ENCODE measurements around the gene KLRF2.
"Not testable (repeated sequence)": the region's sequence is repeated elsewhere in the genome, so short reads cannot be mapped to it uniquely, and the experiment has no call there.

The KLRF2 gene, protein sequence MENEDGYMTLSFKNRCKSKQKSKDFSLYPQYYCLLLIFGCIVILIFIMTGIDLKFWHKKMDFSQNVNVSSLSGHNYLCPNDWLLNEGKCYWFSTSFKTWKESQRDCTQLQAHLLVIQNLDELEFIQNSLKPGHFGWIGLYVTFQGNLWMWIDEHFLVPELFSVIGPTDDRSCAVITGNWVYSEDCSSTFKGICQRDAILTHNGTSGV

DNA sequence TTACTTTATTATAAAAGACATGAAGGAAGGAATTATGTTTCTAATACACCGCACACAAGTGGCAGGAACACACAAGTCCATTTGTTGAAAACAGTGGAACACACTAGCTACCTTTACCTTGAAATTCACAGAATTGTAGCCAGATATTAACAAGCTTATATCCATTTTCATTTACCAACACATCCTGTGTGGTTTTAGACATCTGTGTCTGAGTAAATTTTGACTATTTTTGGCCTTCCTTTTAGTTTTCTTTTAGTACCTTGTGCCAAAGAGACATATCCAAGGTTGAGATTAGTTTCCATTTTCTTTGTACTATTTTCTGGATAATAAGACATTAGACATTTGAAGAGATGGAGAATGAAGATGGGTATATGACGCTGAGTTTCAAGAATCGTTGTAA lies at the start of gene KLRF2:
Gene KLRF2 (plus strand): TSS at position 244 of the 400 bp plus-strand sequence. CDS start 107 bp downstream, at position 351.
- DNase-seq (ENCODE audit: low read depth in 1 of 2, low spot score in 1 of 2): no peak

DNA sequence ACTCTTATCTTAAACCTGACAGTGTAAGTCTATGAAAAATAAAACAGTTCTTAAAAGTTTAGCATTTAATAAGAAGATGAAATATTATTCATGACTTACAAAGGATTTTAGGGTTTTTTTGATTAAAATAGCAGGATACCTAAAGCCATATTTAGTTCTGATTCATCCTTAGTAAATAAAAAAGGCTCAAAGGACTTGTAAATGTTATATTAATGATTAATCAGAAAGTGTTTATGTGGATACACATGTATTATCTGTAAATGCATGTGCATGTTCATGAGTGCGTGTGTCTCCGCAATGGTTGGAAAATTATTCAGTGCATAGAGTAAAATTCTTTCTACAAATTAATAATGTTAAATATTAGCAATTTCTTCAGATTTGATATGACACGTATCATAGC lies 49.6 kb upstream of the KLRF2 start:
- no peak for DNase-seq (ENCODE audit: low read depth in 1 of 2, low spot score in 1 of 2)

DNA sequence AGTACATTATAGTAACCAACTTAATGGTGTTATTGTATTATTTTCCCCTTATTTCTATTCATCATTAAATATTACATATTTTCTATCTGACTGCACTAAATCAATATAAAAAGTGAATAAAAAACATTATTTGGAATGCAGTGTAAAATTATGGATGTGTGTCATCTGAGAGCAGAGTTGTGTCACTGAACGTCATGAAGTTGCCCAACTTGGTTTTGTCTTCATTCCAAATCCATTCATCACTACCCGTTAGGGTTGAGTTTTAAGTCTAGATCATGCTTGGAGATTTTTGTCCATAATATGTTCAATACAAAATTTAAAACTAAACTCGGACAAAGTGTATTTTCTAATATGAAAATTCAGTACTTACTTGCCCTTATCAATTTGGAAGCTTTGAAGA lies 37.9 kb upstream of the KLRF2 start:
- DNase-seq (ENCODE audit: low read depth in 1 of 2, low spot score in 1 of 2): no peak

DNA sequence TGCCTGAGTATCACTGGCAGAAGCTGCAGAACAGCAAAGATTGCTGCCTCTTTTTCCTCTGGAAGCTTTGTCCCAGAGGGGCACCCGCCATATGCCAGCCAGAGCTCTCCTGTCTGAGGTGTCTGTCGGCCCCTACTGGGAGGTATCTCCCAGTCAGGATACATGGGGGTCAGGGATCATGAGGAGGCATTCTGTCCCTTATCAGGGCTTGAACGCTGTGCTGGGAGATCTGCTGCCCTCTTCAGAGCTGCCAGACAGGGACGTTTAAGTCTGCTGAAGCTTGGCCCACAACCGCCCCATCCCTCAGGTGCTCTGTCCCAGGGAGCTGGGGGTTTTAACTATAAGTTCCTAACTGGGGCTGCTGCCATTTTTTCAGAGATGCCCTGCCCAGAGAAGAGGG lies 32.4 kb upstream of the KLRF2 start:
- no peak for DNase-seq (ENCODE audit: low read depth in 1 of 2, low spot score in 1 of 2)

DNA sequence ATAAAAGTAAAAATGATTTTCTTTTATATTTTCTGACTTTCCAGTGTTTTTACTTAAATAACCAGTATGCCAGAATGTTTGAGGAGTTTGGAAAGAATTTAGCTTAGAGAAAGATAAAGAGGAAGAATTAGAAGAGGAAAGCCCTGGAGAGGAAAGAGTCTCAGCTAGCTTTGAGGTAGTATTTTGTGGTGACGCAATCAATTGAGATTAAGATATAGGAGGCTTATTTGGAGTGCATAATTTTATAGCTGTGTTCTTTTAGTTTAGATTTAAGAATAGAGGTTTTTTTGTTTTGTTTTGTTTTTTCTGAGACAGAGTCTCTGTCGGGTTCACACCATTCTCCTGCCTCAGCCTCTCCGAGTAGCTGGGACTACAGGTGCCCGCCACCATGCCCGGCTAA lies 30.2 kb upstream of the KLRF2 start:
- no peak for DNase-seq (ENCODE audit: low read depth in 1 of 2, low spot score in 1 of 2)

DNA sequence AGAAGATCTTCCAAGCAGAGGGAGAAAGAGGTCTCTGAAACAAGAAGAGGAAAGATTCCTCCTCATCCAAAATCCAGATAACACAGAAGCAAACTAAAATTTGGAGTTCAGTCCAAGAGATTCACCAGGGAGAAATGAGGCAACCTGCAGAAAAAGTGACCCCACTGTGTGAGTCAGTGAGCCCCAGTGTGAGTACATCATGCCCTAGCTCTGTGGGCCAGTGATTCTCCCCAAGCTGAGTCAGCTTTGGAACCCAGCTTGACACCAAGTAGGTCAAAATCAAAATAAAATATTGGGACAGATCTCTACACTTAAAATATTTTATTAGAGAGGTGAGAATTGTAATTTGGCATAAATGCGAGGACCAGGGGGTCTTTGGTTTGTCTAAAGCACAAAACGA lies 29.4 kb upstream of the KLRF2 start:
- DNase-seq (ENCODE audit: low read depth in 1 of 2, low spot score in 1 of 2): no peak

DNA sequence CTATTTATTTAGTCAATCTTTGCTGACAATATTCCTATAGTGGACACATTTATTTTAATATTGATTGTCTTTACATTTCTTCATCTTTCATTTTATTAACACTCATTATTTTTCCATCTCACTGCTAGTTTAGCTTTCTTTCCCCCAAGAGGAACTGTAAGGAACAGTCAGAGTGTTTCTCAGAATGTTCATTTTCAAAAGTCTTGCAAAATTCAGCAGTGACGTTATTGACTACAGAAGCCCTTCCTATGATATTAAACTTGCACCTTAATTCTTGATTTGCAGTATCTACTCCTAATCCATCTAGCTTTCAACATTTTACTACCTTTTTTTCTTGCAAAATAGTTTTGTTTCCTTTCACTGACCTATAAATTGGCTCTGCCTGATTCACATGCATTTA lies 25.1 kb upstream of the KLRF2 start:
- no peak for DNase-seq (ENCODE audit: low read depth in 1 of 2, low spot score in 1 of 2)

DNA sequence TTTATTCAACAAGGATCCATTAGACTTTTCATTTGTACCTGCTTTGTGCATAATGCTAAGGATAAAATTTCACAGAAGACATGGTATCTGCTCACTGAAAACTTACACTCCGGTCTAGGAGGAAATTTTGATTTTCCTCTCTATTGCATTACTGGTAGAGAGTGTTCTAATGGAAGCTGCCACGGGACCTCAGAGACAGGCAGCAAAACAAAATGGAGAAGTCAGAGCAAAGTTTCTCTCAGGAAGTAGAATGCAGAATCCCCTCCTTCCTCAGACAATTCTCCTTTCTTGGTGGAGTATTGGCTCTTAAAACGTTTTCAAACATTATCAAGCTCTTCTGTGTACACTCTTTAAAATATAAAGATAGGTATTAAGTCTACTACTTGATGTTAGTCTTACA lies 24.4 kb upstream of the KLRF2 start:
- DNase-seq (ENCODE audit: low read depth in 1 of 2, low spot score in 1 of 2): no peak

DNA sequence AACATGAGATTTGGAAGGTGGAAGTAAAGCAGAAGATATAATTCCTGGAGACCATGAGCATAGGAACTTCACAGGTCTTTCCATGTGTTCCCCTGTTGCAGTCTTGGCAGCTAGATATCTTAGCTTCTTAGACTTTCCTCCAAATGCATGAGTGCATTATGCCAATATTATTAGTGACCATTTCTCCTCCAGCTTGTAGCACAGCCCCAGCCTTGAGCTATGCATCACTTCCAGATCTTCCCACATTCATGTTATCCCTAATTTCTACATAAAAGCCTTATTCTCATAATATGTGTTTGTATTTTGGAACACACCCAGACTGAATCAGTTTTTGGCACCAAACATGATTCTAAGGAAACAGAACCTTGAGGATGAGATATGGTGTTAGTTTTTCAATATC lies 23.2 kb upstream of the KLRF2 start:
- no peak for DNase-seq (ENCODE audit: low read depth in 1 of 2, low spot score in 1 of 2)

DNA sequence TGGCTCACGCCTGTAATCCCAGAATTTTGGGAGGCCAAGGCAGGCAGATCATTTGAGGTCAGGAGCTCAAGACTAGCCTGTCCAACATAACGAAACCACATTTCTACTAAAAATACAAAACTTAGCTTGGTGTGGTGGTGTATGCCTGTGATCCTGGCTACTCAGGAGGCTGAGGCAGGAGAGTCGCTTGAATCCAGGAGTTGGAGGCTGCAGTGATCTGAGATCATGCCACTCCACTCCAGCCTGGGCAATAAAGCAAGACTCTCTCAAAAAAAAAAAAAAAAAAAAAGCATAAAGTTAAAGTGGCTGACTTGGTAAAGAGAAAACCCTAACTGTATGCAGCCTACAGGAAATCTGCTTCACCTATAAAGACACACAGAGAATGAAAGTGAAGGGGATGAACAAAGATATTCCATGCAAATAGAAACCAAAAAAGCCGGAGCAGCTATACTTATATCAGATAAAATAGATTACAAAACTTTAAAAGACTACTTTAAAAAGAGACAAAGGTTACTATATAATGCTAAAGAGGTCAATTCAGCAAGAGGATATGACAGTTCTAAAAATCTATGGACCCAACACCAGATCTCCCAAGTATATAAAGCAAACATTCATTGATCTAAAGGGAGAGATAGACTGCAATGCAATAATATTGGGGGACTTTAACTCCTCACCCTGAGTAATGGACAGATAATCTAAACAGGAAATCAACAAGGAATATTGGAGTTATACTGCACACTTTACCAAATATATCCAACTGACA lies 16.2 kb upstream of the KLRF2 start:
- no peak for DNase-seq (ENCODE audit: low read depth in 1 of 2, low spot score in 1 of 2)

DNA sequence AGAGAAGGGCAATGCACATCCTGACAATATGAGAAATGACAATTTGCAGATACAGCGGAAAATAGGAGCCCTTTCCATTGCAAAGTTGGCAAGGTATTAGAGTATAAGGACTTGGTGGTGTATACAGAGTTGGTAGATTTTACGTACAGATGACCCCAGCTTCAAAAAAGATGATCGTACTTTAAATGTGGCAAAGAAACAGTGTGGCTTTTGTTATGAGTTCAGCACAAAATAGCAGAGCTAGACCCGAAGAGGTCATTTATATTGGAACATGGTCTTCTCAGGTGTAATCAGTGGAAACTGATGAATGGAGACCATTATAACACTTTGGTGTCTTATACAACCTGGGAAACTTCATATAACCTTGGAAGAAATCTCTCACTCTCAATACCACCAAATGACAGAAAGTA lies 14.4 kb upstream of the KLRF2 start:
- DNase-seq (ENCODE audit: low read depth in 1 of 2, low spot score in 1 of 2): no peak

DNA sequence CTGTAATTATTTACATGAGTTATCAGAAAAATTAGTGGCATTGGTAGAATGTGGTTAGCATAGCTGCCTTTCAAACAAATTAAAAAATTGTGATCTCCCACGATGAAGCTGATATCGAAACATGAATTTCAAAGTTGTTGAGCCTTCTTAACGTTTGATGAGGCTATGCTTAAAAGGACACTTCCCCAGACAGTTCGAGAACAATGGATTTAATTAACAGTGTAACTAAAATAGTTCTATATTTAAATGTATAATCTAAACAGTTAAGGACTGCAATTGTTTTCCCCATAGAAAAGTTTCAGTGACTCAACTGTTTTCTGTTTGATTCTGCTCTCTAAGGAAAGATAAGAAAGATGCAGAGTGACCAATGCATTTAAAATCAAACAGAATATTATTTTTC lies 13.8 kb upstream of the KLRF2 start:
- DNase-seq (ENCODE audit: low read depth in 1 of 2, low spot score in 1 of 2): no peak

DNA sequence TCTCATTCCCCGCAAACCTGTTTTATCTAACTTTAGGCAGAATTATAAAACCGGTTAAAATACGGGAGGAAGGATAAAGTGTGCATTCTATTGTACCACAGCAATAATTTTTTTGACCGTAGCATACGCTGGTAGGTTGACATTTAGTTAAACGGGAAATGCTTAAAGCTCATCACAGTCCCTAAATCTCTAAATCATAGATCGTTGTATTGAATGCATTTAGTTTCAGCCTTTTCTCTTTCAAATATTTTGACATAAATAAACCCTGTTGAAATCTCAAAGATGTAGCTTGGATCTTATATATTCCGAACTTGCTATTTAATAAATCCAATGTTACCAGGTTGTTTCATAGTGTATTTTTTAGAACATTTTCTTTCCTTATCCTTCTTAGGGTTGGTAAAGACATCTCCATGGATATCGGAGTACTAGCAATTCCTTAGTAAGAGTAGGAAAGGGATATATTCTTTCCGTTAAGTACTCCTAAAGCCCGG lies 12.9 kb upstream of the KLRF2 start:
- no peak for DNase-seq (ENCODE audit: low read depth in 1 of 2, low spot score in 1 of 2)

DNA sequence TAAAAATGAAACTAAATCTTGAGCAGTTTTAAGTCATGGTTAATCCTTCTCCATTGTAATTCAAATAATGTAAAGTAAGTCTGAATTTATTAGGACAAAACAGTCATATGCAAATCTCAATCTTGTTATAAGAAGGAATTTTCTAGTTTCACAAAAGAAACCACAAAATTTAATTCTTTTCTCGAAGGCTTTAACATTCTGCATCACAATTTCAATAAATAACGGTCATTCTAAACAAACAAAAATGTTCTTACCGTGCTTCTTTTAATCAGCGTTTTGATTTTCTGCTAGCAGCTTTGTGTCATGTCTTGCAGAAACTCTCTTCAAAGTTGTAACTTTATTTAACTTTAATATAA lies 12.4 kb upstream of the KLRF2 start:
- no peak for DNase-seq (ENCODE audit: low read depth in 1 of 2, low spot score in 1 of 2)

DNA sequence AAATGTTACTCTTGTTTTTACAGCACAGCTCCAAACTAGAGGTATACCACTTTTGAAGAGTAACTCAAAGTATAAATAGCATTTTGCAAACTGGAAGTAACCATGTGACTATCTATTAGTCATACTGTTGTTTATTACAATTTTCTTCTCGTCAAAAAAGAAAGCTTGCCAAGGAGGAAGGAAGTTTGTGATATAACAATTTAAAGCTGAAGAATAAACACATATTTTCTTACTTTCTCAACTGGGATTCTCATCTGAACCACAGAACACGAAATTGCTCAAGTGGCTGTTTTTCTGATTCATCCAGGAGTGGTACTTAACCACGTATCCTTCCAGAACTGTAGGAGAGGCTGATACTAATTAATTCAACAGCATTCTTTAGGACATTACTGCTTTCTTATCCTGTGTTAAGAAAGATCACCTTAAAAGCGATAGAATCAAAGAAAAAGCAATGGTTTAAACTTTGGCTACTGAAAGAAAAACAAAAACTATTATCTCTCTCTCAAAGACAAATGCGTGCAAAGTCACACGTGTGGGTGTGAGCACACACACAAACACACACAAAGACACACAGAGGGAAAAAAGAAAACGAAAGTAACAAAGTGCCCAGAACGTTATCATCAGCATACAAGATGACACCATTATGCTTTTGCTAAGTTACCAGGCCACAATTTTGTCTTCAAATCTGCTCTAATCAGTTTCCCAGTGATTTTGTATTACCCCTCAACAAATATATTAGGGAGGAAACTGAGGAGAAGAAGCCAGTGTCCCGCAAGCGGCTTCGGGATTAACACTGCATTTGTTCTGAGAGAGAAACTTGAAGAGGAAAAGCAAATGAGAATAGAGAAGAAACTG lies 11.8 kb upstream of the KLRF2 start, which contains the start of gene CLEC2B:
Gene CLEC2B (minus strand): TSS at position 48 of the 855 bp plus-strand sequence.
- no peak for DNase-seq (ENCODE audit: low read depth in 1 of 2, low spot score in 1 of 2)

DNA sequence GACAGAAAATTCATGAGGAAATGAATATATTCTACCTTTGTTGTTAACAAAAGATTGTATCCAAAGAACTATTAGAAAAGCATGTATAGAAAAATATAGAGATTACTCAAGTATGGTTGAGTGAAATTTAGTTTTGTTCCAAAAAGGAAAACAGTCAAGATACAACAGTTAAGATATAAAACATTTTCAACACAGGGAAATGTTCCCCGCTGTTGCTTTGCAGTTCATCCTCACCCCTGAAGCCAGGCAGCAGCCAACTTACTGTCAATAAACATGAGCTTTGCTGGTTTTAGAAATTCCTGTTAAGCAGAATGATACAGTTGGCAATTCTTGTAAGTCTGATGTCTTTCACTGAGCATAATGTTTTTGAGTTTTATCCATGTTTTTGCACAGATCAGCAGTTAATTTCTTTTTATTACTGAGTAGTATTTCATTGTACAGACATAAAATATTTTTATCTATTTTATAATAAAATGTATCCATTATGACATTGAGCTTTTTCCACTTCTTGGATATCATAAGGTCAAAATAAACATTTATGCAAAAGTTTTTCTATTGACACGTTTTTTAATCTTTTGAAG lies 10.9 kb upstream of the KLRF2 start:
- no peak for DNase-seq (ENCODE audit: low read depth in 1 of 2, low spot score in 1 of 2)

DNA sequence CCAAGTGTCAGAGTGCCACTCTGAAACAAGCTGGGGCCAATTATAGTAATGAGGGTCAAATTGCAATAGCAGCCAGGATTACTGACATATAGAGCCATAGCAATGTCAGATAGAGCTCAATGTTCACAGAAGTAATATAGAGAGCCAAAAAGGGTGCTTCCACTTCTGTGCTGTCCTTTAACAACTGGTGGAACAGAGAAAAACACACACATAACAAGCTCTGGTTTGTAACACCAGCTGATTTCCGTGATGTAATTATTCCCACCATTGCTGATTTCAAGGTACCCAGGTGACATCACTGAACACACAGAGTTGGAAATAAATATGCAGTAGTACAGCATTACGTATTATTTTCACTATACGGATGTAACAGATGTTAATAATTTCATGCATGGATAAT lies 9.1 kb upstream of the KLRF2 start:
- no peak for DNase-seq (ENCODE audit: low read depth in 1 of 2, low spot score in 1 of 2)

DNA sequence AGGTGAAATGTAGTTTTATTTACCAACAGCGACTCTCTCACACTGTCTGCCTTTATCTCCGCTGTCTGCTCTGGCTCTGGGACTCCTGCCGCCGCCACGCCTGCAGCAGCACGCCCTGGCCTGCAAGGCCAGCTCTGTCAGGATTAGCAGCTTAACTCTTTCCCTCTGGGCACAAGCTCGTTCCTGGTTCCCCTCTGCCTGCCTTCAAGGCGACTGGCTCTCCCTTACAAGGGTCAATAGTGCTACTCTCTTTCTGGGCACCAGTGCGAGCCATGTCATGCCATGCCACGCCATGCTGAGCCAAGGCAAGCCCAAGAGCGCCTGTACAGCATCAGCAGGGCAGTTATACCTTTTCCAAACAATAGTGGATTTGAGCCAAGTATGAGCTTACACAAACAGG lies 8.5 kb upstream of the KLRF2 start:
- no peak for DNase-seq (ENCODE audit: low read depth in 1 of 2, low spot score in 1 of 2)

DNA sequence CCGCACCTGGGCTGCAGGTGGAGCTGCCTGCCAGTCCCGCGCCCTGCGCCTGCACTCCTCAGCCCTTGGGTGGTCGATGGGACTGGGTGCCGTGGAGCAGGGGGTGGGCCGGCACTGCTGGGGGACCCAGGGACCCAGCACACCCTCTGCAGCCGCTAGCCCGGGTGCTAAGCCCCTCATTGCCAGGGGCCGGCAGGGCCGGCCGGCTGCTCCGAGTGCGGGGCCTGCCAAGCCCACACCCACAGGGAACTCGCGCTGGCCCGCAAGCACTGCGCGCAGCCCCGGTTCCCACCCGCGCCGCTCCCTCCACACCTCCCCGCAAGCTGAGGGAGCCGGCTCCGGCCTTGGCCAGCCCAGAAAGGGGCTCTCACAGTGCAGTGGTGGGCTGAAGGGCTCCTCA lies 5.2 kb upstream of the KLRF2 start:
- not testable (repeated sequence) for DNase-seq (ENCODE audit: low read depth in 1 of 2, low spot score in 1 of 2)

DNA sequence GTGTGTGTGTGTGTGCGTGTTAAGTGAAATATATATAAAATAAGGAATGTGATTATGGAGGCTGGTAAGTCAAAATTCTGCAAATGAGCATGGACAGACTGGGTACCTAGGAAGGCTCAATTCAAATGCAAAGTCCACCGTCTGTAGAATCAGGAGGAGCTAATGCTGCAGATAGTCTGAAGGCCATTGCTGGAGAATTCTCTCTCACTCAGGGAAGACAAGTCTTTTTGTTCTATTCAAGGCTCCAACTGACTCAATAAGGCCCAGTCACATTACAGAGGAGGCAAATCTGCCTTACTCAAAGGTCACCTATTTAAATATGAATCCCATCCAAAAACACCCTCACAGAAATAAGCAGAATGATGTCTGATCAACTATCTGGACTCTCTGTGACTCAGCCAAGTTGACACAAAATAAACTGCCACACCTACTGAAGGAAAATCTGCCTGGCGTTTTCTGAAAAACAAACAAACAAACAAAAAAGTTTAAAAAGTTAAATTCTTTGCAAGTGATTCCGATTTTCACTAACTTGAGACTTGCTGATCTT lies 684 bp upstream of the KLRF2 start:
- no peak for DNase-seq (ENCODE audit: low read depth in 1 of 2, low spot score in 1 of 2)

DNA sequence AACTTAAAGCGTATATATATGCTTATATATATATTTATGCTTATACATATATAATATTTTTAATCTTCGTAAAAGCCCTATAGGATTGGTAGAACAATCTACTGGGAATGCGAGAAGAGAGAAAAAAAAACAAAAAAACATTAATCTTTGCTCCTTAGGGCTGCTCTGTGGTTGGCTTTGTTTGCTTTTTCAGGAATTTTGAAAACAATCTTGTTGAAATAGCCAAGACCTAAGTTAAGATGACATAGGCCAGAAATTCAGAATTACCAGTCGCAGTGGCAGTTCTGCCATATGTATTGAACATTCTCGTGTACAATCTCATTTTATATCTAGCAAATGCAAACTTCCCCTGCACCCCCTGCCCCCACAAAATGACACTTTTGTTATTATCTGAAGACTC lies 699 bp downstream of the KLRF2 start:
- no peak for DNase-seq (ENCODE audit: low read depth in 1 of 2, low spot score in 1 of 2)

Data from activated CD4-positive, alpha-beta T cell treated with anti-CD3 and anti-CD28 coated beads, Interleukin-2, amount 50 U/mL, for 24 hours (primary cell).